Glutamatergic neuron (in vitro differentiated cells): ENCODE measurements around the gene ZC2HC1B. TPM values are rescaled to one million over a fixed set of nuclear protein-coding genes. Genes with fewer than 3 reads are reported as not detected.

Source experiments
- DNase-seq: peaks from one replicate; pipeline ENCODE4 v3.0.0; 2022
- H3K27ac Mint-ChIP-seq: one replicate; pipeline ENCODE4 v1.8.0; 2020; ENCODE audit warnings: mild to moderate bottlenecking, mixed read lengths, inconsistent platforms; ENCODE audit not compliant: unreplicated experiment
- H3K27me3 Mint-ChIP-seq: one replicate; pipeline ENCODE4 v1.8.0; 2020; ENCODE audit warnings: mild to moderate bottlenecking, moderate library complexity, mixed read lengths, inconsistent platforms; ENCODE audit not compliant: unreplicated experiment
- H3K36me3 Mint-ChIP-seq: one replicate; pipeline ENCODE4 v1.8.0; 2020; ENCODE audit warnings: mild to moderate bottlenecking, mixed read lengths, inconsistent platforms; ENCODE audit not compliant: unreplicated experiment
- H3K4me1 Mint-ChIP-seq: one replicate; pipeline ENCODE4 v1.8.0; 2020; ENCODE audit warnings: mild to moderate bottlenecking, low read depth, mixed read lengths, inconsistent platforms; ENCODE audit not compliant: unreplicated experiment
- H3K4me3 Mint-ChIP-seq: one replicate; pipeline ENCODE4 v1.8.0; 2020; ENCODE audit warnings: mild to moderate bottlenecking, mixed read lengths, inconsistent platforms; ENCODE audit not compliant: unreplicated experiment
- H3K9me3 Mint-ChIP-seq: one replicate; pipeline ENCODE4 v1.8.0; 2020; ENCODE audit warnings: mild to moderate bottlenecking, moderate library complexity, mixed read lengths, inconsistent platforms; ENCODE audit not compliant: unreplicated experiment
- CTCF ChIP-seq: fragments of 200-600 bp; sonication (generic); IDR thresholded peaks from one replicate; pipeline ENCODE4 v1.5.0; 2021; ENCODE audit not compliant: partially characterized antibody, unreplicated experiment
- total RNA-seq: library from RNA; stranded (reverse); fragmentation: NEBNext Ultra II Directional; extraction: Animal tissue kit (Norgen Biotek cat#: 25700); gene quantifications from one replicate; pipeline ENCODE4 v1.2.1, GENCODE V29; 2021; ENCODE audit not compliant: unreplicated experiment

ZC2HC1B gene
- total RNA-seq, 1 donor from 2014 or later: not detected

DNA sequence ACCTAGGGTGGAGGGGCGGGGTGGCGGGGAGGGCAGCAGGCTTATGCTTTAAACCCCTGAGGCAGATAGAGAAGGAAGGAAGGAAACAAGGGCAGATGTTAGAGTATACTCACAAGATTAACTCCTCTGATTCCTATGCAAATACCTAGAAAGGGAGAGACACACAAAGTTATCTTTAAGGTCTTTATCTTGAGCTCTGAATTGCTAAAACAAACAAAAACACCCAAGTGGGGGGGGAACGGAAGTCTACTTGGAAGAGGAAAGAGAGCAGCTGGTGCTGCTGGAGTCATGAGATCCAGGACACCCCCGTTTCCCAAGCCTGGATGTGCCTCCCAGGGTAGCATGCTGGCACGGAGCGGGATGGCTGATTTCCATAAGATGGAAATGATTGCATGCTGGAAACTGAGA is 100.4 kb downstream of the ZC2HC1B start:
- Mint-ChIP-seq H3K4me1 (peaks cover 6% of the 10 kb centered on the region), H3K4me3 (no peak overlapping the region), H3K27ac (no peak overlapping the region), H3K27me3 (peaks cover 16% of the 10 kb centered on the region), H3K9me3 (peaks cover 4% of the 10 kb centered on the region), H3K36me3 (no peaks in the 10 kb centered on the region)
- DNase-seq: no peak
- no peak for TF ChIP-seq CTCF

DNA sequence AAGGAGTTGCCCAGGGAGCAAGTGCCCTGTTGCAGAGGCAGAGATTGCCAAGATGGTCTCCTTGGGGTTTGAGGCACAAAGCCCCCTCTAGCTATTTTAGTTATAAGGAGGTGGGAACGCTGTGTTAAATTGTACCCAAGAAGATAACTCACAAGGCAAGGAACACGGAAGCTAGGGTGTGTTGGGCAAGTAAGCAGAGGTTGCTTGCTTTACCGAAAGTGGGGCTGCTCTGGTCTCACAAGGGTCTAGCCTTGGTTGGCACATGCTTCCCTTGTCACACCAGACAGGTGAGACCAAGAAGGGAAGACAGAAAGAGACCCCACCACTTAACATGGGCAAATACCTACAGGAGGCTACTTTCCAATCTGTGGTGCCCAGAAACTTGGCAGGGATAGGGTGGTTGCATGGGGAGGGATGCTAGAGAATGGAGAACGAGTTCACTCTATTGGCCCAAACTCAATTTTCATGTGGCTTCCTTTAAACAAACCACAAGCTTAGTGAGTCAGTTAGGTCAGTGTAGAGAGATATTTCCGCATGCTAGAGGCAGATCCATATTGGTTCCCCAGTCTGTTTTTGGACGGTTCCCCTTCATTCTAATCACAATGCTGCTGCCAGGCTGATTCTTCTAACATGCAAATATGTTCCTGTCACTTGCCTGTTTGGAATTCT is 101.4 kb downstream of the ZC2HC1B start:
- no peak for DNase-seq
- H3K27ac Mint-ChIP-seq: no peak overlapping the region
- no peak for TF ChIP-seq CTCF
- no peak overlapping the region for H3K4me3 Mint-ChIP-seq
- peaks cover 4% of the 10 kb centered on the region for H3K4me1 Mint-ChIP-seq
- peaks cover 2% of the 10 kb centered on the region for H3K9me3 Mint-ChIP-seq
- H3K27me3 Mint-ChIP-seq: peaks cover 16% of the 10 kb centered on the region
- H3K36me3 Mint-ChIP-seq: no peaks in the 10 kb centered on the region

DNA sequence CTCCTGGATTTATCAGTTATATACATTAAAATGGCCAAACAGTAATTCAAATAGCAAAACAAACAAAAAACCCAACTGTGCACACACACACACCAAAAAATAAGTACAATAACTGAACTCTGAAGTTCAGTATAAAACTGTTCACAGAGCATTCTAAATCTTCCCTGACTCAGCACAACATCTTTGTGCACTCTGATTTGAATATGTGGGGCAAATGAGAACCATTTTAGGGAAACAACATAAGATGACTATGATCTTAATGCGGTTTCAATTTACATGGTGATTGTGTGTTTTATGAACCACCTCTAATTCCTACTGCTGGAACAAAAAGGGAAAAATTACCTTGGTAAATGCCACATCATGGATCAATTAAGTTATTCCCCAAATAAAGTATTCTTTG is 102.0 kb downstream of the ZC2HC1B start:
- Mint-ChIP-seq H3K27me3 (peaks cover 20% of the 10 kb centered on the region), H3K27ac (no peak overlapping the region), H3K4me1 (peaks cover 4% of the 10 kb centered on the region), H3K36me3 (no peaks in the 10 kb centered on the region), H3K9me3 (peaks cover 2% of the 10 kb centered on the region), H3K4me3 (no peak overlapping the region)
- no peak for TF ChIP-seq CTCF
- DNase-seq: no peak

DNA sequence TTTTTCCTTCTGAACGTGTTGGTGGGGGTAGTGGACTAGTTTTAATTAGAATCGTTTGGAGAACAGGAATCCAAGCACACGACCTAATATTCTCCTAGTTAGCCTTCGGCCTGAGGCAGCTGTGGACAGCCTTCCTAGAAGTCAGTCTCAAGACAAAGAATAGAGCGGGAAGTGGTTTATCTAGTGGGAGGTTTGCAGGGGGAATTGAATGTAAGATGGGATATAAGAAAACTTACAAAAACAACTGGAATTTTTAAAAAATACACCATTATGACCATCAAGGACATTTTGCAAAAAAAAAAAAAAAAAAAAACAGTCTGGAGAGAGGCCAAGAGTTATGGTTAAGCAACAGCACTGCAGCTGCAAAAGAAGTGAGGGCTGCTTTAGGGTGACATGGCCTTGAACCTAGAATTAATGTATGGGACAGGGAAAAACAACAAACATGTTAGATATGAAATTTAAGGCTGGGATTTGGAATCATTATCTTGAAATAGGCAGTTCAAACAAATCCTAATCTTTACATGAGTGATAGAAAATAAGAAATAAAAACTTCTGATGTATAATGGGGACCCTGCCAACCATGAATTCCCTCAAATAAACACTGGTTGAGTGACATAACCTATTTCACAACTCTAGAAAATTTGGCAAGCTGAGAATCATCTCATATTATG is 103.6 kb downstream of the ZC2HC1B start:
- no peak for DNase-seq
- peaks cover 13% of the 10 kb centered on the region for H3K27me3 Mint-ChIP-seq
- no peak for TF ChIP-seq CTCF
- no peaks in the 10 kb centered on the region for H3K36me3 Mint-ChIP-seq
- peaks cover 2% of the 10 kb centered on the region for H3K9me3 Mint-ChIP-seq
- H3K27ac Mint-ChIP-seq: no peak overlapping the region
- peaks cover 5% of the 10 kb centered on the region for H3K4me1 Mint-ChIP-seq
- no peak overlapping the region for H3K4me3 Mint-ChIP-seq

DNA sequence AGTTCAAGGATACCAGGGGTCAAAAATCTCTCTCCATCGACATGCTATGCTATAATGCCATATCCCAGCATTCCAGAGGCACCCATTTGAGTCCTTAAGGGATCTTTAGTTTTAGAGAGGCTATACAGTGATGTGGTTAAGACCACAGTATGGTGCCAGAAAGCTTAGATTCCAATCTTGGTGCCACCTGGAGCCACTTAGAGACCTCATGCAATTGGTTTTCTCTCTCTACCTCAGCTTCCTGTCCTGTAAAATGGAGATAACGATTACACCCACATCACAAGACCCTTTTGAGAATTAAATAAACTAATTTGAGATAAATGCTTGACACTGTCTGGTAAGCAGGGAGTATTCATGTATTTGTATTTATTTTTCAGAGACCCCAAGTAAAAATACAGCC is 104.8 kb downstream of the ZC2HC1B start:
- Mint-ChIP-seq H3K4me1 (peaks cover 11% of the 10 kb centered on the region), H3K36me3 (no peaks in the 10 kb centered on the region), H3K9me3 (peaks cover 2% of the 10 kb centered on the region), H3K27me3 (peaks cover 13% of the 10 kb centered on the region), H3K4me3 (no peak overlapping the region), H3K27ac (no peak overlapping the region)
- TF ChIP-seq CTCF: no peak
- DNase-seq: no peak
